HTERT RPE-1 (cell line): ENCODE measurements around the gene TRMO.

ENCODE experiments used
- in situ Hi-C: fragments of 300-500 bp; cut with MboI; formaldehyde crosslinking; loops from 4 replicates; pipeline ENCODE4 v1.14.3; 2020; ENCODE audit warnings: low sequenced_read_pairs

The TRMO gene

DNA sequence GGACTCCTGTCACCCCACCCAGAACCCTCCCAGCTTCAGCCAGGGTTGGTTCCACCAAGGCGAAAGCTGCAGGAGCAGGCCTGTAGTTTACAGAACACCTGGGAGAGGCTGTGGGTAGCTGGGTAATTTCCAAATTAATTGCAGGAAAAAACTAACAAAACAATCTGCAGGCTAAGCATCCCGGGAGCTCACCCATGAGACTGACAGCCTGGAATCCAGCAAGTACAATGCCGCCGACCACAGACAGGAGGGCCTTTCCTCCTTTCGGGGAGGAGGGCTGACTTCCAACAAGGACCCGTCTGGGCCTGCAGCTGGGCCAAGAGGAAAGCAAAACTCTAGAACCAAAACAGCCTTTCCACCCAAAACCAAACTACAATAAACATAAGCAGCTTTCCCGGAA, 59.0 kb downstream of the TRMO start:
- in situ Hi-C loops, result no loop called here

DNA sequence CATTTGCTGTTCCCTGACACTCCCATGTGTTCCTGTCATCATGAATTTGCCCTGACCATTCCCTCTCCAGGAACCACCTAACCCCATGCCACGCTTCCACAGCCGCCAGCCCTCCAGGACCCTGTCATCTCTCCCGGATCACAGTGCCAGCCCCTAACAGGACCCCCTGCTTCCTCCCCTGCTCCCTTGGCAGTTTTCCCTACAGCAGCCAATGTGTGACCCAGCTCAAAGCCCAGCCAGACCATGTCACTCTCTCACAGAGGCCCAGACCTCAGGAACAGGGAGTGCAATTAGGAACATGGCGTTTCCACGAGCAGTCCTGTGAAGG, 61.2 kb downstream of the TRMO start:
- in situ Hi-C loops, result no loop called here

GRCh38 chr9:97860451-97861147, 61.7 kb downstream of the TRMO start:
- in situ Hi-C loops, result no loop called here

- in situ Hi-C loops, result no loop called here
Measured at GRCh38 chr9:97859346-97859745, 63.0 kb downstream of the TRMO start.

DNA sequence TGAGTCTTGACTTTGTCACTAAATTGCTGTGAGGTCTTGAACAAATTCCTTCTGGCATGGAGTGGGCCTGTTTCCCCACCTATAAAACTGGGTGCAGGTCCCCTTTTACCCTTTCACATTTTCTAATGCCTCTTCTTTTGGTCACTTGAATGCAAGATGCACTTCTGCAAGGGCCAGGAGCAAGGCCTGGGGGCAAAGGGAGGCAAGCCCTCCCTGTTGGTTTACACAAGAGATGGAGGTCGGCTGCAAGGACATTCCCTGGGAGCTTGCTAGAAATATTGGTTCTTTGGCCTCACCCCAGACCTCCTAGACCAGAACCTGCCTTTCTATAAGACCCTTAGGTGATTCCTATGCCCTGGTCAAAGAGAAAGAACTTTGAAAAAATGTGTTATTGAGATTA, 63.5 kb downstream of the TRMO start:
- in situ Hi-C loops, result no loop called here

DNA sequence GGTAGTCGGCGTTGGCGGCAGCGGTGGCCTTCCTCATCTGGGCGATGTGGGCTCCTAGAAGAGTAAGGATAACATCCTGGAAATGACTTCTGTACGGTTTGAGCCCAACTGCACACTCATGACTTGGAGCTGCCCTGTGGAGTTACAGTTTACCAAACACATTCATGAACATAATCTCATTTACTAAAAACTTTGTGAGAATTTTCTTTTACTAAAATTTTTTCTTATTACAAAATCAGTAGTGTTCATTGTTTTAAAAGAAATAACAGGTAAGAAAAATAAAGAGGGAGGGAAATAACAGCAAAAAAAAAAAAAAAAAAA, 63.9 kb downstream of the TRMO start:
- in situ Hi-C loops, result no loop called here

DNA sequence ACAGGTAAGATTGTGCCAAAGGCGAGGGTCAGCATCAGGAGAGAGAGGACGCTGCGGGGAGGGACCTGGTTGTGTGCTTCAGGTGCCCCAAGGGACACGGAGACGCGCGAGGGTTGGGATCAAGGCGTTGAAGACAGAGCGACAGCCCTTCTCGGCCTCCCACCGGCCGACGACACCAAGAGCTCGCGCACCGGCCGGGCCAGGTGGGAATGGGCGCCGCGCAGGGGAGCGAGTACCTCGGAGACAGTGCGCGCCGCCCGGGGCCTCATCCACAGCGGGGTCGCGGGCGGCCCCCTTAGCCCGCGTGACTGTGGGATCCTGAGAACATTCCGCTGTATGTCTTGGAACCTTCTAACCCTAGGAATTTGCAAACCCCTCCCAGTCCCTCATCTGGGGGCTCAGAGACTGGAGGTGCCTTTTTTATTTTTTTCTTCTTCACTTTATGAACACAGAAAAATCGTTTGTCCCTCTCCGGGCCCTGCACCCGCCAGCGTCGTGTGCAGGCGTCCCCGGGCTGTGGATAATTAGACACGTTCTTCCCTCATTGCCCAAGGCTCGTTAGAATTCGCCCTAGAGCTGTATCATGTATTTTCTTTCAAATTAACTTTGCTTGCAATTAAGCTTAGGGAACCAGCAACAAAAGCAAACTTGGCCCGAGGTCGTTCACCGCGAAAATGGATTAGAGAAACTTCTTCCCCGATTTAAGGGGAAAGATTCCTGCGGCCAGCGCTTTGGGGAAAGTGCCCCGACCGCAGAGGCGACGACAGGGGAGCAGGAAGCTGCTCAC, 64.5 kb downstream of the TRMO start:
- in situ Hi-C loops, result no loop called here

DNA sequence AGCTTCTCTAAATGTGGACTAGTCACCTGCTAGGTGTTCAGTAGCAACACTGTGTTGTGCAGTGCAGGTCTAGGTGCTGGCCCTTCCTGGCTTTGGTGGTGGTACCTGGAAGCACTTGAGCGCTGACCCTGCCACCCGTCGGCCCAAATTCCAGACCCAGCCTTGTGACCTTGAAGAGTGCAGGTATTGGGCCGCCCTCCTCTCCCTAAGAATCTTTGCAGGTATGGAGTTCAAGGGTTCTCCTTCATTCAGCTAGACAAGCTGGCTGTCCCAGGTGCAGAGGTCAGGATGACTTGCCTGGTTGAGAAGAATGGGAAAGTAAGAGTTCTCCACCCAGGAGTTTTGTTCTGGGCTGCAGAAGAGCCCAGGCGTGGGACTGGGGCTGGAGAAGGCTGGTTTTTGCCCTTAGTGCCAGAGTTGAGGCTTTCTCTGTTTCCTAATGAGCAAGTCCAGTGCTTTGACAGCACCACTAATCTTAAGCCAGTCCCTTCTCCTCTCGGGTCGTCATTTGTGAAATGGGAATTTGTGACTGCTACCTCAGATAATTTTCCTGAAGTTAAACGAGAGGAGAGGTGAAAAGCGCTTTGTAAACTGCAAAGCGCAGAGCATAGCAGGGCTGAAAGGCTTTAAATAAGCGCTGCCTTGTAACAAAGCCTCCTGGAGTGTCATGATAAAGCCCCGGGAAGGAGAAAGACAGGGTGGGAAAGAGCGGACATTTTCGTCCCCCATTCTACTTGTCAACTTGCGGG, 65.3 kb downstream of the TRMO start:
- in situ Hi-C loops, result no loop called here

DNA sequence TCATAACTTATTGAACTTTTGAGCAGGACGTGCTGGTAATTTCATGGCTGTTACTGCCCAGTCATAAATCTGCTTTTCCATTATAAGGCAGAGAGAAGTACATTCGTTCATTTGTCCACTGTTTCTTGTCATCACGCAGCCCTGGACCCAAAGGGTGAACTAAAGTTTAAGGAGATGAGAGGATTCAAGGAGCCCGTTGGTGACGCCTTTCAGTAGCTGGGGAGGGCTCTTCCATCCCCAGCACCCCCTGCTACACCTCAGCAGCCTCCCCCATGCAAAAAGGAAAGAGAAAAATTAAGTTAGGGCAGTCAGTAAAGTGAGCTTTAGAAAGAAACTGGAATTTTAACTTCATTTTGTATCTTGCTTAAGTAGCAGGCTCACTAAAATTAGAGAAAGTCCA, 66.4 kb downstream of the TRMO start:
- in situ Hi-C loops, result no loop called here

GRCh38 chr9:97855486-97855875, 66.8 kb downstream of the TRMO start:
- in situ Hi-C loops, result no loop called here

DNA sequence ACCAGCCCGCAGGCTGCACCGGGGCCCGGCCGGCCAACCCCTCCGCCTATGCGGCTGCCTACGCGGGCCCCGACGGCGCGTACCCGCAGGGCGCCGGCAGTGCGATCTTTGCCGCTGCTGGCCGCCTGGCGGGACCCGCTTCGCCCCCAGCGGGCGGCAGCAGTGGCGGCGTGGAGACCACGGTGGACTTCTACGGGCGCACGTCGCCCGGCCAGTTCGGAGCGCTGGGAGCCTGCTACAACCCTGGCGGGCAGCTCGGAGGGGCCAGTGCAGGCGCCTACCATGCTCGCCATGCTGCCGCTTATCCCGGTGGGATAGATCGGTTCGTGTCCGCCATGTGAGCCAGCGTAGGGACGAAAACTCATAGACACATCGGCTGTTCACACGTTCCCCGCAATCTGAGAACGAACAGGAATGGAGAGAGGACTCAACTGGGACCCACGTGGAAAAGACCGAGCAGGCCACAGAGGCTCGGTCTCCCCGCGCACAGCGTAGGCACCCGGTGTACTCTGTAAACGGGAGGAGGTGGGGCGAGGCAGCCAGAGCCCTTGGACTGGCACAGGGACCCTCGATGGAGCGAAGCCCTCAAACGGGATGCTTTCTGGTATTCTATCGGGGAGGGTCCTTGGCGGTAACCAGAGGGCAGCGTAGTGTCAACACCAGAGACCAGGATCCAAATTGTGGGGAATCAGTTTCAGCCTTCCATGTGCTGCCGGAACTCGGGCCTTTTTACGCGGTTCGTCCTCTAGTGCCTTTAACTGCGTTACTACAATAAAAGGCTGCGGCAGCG, 67.4 kb downstream of the TRMO start:
- in situ Hi-C loops, result no loop called here
